Measurements from ENCODE around the gene MISP.
"Not testable (repeated sequence)": the region's sequence is repeated elsewhere in the genome, so short reads cannot be mapped to it uniquely, and the experiment has no call there.

The MISP gene

DNA sequence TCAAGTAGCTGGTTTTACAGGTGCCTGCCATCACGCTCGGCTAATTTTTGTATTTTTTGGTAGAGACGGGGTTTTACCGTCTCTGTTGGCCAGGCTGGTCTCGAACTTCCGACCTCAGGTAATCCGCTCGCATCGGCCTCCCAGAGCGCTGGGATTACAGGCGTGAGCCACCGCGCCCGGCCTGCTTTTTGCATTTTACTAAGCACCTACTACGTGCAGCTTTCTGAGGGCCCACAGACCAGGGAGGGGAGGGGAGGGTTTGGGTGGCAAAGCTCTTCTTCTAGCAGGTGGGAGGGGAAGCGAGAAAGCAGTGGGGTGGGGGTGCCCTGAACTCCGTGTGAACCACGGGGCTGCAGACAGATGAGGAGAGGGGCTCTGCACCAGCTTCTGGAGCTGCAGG lies 27.2 kb upstream of the MISP start:
- DNase-seq = no peak

DNA sequence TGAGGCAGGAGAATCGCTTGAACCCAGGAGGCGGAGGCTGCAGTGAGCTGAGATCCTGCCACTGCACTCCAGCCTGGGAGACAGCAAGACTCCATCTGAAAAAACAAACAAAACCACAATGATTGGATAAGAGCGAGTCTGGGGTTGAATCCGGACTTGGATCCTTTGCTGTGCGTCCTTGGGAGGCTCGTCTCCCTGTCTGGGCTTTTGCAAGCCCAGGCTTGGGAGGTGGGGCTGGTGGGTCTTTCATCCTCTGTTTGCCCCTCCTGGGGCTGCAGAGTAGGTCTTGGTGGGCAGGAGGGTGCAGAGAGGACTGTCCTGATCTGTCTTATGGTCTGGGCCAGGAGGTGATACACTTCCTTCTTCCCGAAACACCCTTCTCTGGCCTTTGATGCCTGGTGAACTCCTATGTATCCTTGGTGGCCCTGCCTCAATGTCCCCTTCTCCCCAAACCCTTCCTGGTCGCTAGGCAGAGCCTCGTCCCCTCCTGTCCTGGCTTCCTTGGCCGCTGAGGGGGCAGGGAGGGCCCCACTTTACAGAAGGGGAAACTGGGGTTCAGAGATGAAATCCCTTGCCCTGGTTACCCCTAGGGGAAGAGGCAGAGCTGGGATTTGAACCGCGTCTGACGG lies 25.3 kb upstream of the MISP start:
- DNase-seq = no peak

DNA sequence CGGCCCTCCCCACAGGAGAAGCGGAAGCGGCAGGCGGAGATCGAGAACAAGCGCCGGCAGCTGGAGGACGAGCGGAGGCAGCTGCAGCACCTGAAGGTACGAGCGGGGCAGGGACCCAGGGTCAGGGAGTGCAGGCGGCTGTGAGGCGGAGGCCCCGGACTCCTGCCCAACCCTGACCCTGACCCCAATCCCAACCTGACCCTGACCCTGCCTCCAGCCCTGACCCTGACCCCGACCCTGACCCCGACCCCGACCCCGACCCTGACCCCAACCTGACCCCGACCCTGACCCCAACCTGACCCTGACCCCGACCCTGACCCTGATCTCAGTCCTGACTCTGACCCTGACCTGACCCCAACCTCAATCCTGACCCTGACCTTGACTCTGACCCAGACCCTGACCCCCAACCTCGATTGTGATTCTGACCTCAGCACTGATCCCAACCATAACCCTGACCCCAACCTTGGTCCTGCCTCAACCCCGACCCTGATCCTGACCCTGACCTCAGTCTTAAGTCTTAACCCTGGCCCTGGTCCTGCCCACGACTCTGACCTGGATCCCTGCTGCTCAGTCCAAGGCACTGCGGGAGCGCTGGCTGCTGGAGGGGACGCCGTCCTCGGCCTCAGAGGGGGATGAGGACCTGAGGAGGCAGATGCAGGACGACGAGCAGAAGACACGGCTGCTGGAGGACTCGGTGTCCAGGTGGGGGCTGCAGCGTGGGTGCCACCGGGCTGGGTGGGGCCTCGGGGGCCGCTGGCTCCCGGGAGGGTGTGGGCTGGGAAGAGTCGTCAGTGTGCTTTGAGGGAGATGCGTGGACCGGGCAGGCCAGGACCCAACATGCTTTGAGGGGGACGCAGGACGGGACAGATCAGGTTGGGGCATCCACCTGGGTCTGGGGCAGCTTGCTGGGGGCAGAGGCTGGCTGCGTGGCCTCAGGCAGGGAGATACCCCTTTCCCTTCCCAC lies 23.6 kb upstream of the MISP start:
- DNase-seq = no peak

DNA sequence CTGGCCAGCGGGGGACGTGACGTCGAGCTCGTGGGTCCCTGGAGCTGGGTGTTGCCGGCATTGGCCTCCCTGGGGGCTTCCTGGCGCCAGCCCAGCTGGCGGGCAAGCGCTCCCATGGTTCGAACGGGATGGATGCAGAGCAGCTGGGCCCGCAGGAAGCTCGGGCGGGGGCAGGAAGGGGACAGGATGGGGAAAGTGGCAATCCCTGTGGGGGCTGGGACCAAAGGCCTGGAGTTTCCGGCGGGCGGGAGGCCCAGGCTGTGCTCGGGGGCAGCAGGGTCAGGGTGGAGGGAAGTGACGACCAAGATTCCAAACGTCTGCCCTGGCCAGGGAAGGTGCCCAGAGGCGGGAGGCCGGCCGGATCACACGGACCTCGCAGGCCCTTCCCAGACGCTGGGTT lies 22.9 kb upstream of the MISP start:
- no peak for DNase-seq

DNA sequence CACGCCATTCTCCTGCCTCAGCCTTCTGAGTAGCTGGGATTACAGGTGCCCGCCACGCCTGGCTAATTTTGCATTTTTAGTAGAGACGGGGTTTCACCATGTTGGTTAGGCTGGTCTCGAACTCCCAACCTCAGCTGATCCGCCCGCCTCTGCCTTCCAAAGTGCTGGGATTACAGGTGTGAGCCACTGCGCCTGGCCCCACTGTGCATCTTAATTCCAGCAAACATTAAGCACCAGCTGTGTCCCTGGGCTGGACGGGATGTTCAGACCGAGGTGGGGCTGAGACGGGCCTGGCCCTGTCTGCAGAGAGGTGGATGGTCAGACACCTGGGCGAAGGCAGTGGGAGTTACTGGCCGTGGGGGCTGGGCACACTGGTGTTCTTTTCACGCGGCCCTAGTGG lies 21.3 kb upstream of the MISP start:
- not testable (repeated sequence) for DNase-seq

DNA sequence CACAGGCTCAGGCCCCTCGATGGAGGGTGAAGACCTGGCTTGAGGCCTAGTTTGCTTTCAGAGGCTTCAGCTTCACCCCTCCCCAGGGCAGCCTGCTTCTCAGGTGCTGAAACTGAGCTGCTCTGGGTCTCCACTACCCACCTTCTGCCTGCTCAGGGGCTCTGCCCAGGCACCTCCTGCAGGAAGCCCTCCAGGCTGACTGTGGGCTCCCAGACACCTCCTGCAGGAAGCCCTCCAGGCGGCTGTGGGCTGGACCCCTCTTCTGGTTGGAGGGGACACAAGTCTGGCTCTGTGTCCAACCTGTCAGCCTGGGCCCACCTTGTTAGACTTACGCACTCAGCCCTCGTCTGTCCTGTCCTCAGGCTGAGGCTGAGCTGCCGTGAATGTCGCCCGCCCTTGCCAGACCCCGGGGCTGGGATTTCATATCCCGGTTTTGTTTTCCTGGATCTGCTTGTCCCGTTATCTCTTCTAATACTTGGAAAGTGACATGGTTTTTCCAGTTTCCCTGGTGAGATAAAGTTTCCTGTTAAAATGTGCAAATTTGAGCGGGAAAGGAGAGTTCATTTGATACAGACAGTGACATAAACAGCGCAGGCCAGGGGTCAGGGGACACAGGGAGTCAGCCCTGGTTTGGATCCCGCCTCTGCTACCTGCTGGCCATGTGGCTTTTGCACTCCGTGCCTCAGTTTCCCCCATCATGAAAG lies 20.8 kb upstream of the MISP start:
- DNase-seq = no peak

DNA sequence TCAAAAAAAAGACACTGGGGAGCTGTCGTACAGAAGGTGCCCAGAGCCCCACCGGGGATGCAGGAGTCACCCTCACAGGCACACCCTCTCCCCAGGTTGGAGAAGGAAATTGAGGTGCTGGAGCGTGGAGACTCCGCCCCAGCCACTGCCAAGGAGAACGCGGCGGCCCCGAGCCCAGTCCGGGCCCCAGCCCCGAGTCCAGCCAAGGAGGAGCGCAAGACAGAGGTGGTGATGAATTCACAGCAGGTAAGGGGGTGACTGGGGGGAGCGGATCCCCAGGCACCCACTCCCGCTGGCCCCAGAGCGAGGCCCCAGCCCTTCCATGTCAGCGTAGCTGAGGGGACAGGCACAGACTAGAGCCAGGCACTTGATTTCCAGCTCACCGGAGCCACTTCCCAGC lies 19.9 kb upstream of the MISP start:
- DNase-seq = no peak

DNA sequence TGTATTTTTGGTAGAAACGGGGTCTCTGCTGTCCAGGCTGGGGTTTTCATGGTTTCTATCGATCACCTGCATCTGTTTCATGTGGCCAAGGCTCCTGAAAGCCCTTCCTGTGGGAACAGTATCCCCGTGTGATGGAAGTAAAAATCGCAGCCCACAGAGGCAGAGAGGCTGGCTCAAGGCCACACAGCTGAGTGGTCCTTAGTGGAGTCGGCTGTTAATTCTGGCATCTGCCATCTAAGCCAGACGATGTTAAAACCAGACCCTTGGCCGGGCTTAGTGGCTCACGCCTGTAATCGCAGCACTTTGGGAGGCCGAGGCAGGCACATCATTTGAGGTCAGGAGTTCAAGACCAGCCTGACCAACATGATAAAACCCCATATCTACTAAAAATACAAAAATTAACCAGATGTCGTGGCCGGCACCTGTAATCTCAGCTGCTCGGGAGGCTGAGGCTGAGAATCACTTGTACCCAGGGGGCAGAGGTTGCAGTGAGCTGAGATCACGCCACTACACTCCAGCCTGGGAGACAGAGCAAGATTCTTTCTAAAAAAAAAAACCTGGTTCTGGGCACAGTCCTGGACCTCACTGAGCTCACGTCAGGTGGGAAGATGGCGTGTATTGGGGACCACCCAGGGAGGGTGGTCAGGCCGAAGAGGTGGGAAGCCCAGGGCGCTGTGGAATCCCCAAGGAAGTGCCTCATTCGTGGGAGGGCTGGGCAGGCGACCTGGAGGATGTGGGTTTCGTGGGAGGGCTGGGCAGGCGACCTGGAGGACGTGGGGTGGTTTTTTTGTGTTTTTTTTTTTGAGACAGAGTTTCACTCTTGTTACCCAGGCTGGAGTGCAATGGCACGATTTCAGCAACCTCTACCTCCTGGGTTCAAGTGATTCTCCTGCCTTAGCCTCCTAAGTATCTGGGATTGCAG lies 18.5 kb upstream of the MISP start:
- DNase-seq = no peak

DNA sequence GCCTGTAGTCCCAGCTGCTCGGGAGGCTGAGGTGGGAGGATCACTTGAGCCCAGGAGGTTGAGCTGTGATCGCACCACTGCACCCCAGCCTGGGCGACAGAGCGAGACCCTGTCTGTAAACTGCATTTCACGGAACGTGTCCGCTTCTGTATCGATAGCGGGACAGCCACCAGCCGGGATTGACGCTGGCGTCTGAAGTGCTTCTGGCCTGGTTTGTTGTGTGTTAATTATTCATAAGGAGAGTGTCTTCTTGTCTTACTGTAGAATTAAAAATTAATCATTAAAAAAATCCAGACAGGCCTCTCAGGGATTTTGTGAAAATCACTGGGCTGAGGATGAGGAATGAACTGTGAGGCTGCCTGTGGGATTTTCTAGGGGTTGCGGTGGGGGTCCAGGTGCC lies 16.2 kb upstream of the MISP start:
- no peak for DNase-seq

DNA sequence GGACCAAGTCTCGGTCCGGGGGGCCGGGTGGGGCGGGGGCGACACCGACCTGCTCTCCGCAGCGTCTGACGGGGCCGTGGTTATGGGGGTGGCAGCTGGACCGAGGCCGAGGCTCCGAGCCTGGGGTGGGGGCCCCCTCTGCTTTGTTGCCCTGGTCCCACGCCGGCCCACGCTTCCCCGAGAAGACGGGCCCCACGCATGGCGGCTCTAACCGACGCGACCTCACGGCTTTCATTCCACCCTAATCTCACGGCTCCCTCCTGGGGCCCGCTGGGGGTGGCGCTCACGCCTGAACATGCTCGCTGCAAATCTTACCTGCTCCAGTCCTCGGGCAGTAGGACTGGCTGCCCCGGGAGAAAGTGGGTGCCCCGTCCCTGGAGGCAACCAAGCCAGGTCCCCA lies 14.8 kb upstream of the MISP start:
- no peak for DNase-seq

DNA sequence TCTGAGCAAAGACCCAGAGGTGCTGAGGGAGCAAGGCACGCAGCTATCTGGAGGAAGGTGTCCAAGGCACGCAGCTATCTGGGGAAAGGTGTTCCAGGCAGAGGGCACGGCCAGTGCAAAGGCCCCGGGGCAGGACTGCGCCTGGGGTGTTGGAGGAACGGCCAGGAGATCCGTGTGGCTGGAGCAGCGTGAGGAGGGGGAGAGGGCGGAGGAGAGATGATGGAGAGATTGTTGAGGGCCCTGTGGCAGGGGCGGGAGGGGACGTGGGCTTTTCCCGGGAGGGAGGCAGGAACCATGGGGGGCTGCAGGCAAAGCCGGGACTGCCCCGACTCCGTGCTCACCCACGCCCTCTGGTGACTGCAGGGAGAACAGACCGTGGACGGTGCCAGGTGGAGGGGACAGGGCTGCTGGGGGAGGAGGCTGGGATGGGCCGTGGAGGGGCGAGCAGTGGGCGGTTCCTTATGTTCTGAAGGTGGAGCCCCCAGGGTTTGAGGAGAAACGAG lies 13.3 kb upstream of the MISP start:
- peak; percentile 31 for DNase-seq

DNA sequence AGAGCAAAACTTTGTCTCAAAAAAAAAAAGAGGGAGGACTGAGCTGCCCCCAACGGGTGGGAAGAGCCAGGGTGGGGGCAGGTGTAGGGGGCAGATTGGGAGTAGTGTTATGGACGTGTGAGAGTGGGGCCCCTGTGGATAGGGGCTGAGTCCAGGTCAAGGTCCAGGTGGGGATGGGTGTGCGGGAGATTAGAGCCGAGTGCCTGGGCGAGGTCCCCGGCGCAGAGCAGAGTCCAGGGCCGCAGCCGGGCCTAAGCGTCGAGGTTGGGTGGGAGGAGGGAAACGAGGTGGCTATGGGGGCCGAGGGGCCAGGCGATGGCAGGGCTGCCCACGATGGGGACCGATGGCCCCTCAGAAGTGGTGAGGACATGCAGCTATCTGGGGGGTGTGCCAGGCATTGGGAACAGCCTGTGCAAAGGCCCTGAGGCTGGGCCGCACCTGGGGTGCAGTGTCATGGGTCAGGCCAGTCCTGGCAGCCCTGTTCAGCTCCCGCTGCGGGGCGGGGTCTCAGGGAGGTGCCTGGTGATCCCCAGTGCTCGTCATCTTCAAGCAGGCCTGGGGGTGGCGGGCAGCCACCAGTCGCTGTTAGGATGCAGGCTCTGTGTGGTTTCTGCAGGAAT lies 12.3 kb upstream of the MISP start:
- no peak for DNase-seq

DNA sequence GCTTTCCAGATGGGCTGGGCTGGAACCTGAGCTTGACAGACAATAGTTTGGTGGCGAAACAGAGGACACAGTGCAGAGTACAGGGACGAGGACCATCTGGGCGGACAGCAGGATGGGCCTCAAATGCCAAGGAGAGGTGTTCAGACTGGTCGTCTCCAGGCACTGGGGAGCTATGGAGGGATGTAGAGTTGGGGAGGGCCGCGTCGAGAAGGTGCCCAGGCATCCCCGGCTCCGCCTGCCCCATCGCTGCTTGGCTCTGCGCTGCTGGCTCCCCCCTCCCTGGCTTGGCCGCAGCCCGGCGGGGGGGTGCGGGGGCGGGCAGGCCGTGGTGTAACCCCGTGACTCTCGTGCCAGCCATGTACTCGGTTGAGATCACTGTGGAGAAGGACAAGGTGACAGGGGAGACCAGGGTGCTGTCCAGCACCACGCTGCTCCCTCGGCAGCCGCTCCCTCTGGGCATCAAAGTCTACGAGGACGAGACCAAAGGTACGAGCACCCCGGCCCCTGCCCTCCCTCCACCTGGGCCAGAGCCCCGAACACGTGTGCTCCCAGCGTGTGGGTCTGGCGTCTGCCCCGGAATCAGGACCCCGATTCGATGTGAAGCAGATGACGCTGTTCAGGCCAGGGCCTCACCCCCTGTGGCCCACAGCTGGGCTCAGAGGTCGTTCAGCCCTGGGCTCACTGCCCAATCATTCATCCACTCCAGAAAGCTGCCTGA lies 10.8 kb upstream of the MISP start:
- no peak for DNase-seq

DNA sequence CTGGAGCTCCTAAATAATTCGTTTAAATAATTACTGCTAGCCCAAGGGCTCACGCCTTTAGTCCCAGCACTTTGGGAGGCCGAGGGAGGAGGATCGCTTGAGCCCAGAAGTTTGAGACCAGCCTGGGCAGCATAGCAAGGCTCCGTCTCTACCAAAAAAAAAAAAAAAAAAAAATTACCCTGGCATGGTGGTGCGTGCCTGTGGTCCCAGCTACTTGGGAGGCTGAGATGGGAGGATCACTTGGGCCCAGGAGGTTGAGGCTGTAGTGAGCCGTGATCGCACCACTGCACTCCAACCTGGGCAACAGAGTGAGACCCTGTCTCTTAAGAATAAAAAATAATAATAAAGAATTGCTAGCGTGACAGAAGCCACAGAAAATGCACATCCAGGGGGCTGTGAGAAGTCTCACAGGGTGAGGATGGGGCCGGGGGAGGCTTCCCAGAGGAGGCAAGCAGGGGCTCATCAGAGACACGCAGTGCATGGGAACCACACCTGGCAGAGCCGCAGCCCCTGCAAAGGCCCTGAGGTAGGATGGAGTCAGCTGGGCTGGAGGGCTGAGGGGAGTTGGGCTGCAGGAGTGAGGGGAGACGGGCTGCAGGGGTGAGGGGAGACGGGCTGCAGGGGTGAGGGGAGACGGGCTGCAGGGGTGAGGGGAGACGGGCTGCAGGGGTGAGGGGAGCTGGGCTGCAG lies 10.0 kb upstream of the MISP start:
- not testable (repeated sequence) for DNase-seq

DNA sequence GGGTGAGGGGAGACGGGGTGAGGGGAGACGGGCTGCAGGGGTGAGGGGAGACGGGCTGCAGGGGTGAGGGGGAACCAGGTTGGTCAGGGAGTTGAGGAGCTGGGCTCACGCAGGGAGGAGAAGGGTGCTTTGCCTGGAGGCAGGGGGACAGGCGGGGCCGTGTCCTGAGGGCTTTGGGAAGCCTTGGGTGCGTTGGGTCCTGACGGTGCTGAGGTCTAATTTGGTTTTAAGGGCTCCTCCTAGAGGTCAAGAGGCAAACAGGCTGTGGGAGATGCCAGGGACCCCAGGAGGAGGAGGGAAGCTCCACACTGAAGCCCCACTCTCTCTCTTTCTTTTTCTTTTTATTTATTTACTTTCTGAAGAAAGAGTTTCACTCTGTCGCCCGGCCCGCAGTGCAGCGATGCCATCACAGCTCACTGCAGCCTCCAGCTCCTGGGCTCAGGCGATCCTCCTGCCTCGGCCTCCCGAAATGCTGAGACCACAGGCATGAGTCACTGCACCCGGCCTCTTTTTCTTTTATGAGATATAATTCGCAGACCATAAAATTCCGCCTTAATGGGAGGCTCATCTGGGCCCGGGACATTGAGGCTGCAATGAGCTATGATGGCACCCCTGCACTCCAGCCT lies 9.3 kb upstream of the MISP start:
- no peak for DNase-seq

DNA sequence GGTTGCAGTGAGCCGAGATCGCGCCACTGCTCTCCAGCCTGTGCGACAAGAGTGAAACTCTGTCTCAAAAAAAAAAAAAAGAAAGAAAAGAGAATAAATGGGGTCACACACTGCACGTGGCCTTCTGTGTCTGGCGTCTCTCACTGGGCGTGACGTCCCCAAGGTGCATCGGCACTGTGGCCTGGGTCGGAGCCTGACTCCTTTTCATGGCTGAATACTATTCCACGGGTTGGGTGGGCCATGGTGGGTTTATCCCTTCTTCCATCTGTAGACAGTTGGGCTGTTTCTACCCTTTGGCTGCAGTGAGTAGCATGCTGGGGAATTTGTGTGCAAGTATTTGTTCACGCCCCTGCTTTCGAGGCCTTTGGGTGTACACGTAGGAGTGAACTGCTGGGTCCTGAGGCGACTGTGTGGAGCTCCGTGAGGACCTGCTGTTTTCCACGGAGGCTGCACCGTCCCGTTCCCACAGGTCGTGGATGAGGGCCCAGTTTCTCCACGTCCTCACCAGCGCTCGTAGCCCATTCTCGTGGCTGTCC lies 8.3 kb upstream of the MISP start:
- no peak for DNase-seq

DNA sequence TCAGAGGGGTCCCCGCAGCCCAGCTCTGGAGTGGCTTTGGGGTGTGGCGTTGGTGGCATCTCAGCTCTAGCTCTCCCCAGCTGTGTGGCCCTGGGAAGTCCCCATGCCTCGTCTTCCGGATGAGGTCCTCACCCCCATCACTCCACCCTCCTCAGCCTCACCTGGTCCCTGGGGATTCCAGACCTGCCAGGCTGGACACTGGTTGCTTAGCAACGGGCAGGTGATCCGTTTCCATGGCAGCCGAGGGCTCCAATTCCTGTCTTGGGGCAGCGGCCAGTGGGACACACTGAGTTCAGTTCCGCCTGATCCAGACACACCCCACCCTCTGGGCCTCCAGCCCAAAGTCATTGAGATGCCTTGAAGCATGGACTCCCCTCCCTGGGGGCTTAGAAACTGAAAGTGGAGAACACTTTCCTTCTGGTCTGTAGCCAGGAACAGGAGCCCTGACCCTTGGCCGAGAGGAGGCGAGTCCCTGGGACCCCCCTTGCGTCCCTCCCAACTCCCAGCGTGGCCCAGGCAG lies 7.7 kb upstream of the MISP start:
- DNase-seq = no peak

DNA sequence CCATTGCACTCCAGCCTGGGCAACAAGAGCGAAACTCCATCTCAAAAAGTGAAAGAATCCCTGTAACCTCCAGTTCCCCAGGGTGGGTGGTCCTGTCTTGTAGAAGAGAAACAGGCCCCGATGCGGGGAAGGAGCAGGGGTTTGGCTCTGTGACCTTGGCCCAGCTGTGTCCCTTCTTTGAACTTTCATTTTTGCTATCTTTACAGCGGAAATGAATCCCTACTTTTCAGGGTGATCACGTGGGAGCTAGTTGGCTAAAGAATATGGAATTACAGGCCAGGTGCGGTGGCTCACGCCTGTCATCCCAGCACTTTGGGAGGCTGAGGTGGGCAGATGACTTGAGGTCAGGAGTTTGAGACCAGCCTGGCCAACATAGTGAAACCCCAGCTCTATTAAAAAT lies 5.8 kb upstream of the MISP start:
- DNase-seq = peak; percentile 14

DNA sequence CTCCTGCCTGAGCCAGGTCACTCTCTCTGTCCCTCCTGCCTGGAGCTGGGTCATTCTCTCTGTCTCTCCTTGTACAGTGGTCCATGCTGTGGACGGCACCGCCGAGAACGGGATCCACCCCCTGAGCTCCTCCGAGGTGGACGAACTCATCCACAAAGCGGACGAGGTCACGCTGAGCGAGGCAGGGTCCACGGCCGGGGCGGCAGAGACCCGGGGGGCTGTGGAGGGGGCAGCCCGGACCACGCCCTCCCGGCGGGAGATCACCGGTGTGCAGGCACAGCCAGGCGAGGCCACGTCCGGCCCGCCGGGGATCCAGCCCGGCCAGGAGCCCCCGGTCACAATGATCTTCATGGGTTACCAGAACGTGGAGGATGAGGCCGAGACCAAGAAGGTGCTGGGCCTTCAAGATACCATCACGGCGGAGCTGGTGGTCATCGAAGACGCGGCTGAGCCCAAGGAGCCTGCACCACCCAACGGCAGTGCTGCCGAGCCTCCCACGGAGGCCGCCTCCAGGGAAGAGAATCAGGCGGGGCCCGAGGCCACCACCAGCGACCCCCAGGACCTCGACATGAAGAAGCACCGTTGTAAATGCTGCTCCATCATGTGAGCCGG lies 4.6 kb upstream of the MISP start:
- DNase-seq = no peak
